IMR-90 (cell line): ENCODE data around the gene ZNF669.
"Not testable (repeated sequence)": the region's sequence is repeated elsewhere in the genome, so short reads cannot be mapped to it uniquely, and the experiment has no call there.

Experiments used
- CEBPB ChIP-seq: IDR thresholded peaks from 2 replicates; pipeline ENCODE4 v1.6.1; 2012; ENCODE audit warnings: low read depth, low read length, improper control_type of control experiment
- CHD1 ChIP-seq: IDR thresholded peaks from 2 replicates; pipeline ENCODE4 v1.6.1; 2012; ENCODE audit warnings: low read depth, low read length, improper control_type of control experiment
- FOS ChIP-seq: fragments of 150-350 bp; IDR thresholded peaks from 2 replicates; pipeline ENCODE4 v1.6.1; 2016; ENCODE audit warnings: low read depth, low read length
- MAZ ChIP-seq: IDR thresholded peaks from 2 replicates; pipeline ENCODE4 v1.6.1; 2012; ENCODE audit warnings: low read depth, mild to moderate bottlenecking, low read length, improper control_type of control experiment, moderate library complexity, borderline replicate concordance
- MXI1 ChIP-seq: IDR thresholded peaks from 2 replicates; pipeline ENCODE4 v1.6.1; 2012; ENCODE audit warnings: low read depth, mild to moderate bottlenecking, low read length, moderate library complexity, borderline replicate concordance
- POLR2A ChIP-seq: IDR thresholded peaks from 2 replicates; pipeline ENCODE4 v1.6.1; 2012; ENCODE audit warnings: mild to moderate bottlenecking, low read depth, low read length
- RAD21 ChIP-seq: IDR thresholded peaks from 2 replicates; pipeline ENCODE4 v1.6.1; 2012; ENCODE audit warnings: low read length, improper control_type of control experiment
- RCOR1 ChIP-seq: IDR thresholded peaks from 2 replicates; pipeline ENCODE4 v1.6.1; 2012; ENCODE audit warnings: mild to moderate bottlenecking, low read length, improper control_type of control experiment; ENCODE audit not compliant: insufficient replicate concordance
- RFX5 ChIP-seq: IDR thresholded peaks from 2 replicates; pipeline ENCODE4 v1.8.0; 2012; ENCODE audit warnings: low read depth, mild to moderate bottlenecking, low read length, moderate library complexity
- SMC3 ChIP-seq: fragments of 150-350 bp; IDR thresholded peaks from 2 replicates; pipeline ENCODE4 v1.6.1; 2016; ENCODE audit warnings: low read depth, mild to moderate bottlenecking, antibody characterized with exemption, low read length, moderate library complexity
- TF ChIP-seq, protein P1 (sequence below): conservative IDR thresholded peaks from 2 replicates; pipeline ENCODE4 v1.5.1; 2012; ENCODE audit warnings: mild to moderate bottlenecking, low read depth, low read length, improper control_type of control experiment
- TF ChIP-seq, protein P2 (sequence below): fragments of 150-350 bp; IDR thresholded peaks from 2 replicates; pipeline ENCODE4 v1.6.1; 2017; ENCODE audit warnings: mild to moderate bottlenecking, antibody characterized with exemption, low read length, low read depth
- TF ChIP-seq, protein P3 (sequence below): fragments of 150-350 bp; IDR thresholded peaks from 2 replicates; pipeline ENCODE4 v1.6.1; 2016; ENCODE audit warnings: low read depth, mild to moderate bottlenecking, low read length, moderate library complexity, borderline replicate concordance

DNA sequence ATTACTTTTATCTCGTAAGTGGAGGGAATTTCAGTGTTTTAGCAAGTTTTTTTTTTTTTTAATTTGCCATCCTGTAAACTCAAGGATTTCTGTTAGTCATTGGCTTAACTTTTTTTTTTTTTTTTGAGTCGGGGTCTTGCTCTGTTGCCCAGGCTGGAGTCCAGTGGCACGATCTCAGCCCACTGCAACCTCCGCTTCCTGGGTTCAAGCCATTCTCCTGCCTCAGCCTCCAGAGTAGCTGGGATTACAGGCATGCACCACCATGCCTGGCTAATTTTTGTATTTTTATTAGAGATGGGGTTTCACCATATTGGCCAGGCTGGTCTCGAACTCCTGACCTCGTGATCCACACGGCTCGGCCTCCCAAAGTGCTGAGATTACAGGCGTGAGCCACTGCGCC is 43.0 kb upstream of the ZNF669 start:
- TF ChIP-seq, protein P1, sequence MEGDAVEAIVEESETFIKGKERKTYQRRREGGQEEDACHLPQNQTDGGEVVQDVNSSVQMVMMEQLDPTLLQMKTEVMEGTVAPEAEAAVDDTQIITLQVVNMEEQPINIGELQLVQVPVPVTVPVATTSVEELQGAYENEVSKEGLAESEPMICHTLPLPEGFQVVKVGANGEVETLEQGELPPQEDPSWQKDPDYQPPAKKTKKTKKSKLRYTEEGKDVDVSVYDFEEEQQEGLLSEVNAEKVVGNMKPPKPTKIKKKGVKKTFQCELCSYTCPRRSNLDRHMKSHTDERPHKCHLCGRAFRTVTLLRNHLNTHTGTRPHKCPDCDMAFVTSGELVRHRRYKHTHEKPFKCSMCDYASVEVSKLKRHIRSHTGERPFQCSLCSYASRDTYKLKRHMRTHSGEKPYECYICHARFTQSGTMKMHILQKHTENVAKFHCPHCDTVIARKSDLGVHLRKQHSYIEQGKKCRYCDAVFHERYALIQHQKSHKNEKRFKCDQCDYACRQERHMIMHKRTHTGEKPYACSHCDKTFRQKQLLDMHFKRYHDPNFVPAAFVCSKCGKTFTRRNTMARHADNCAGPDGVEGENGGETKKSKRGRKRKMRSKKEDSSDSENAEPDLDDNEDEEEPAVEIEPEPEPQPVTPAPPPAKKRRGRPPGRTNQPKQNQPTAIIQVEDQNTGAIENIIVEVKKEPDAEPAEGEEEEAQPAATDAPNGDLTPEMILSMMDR: not testable (repeated sequence)
- not testable (repeated sequence) for TF ChIP-seq MXI1, POLR2A, RFX5, RAD21, RCOR1, CEBPB, CHD1, SMC3, MAZ, FOS
- TF ChIP-seq, protein P2, sequence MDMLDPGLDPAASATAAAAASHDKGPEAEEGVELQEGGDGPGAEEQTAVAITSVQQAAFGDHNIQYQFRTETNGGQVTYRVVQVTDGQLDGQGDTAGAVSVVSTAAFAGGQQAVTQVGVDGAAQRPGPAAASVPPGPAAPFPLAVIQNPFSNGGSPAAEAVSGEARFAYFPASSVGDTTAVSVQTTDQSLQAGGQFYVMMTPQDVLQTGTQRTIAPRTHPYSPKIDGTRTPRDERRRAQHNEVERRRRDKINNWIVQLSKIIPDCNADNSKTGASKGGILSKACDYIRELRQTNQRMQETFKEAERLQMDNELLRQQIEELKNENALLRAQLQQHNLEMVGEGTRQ: not testable (repeated sequence)
- TF ChIP-seq, protein P3, sequence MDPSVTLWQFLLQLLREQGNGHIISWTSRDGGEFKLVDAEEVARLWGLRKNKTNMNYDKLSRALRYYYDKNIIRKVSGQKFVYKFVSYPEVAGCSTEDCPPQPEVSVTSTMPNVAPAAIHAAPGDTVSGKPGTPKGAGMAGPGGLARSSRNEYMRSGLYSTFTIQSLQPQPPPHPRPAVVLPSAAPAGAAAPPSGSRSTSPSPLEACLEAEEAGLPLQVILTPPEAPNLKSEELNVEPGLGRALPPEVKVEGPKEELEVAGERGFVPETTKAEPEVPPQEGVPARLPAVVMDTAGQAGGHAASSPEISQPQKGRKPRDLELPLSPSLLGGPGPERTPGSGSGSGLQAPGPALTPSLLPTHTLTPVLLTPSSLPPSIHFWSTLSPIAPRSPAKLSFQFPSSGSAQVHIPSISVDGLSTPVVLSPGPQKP: not testable (repeated sequence)
